ENCODE results near the gene CLDN7.

The CLDN7 gene

GRCh38 chr17:7219229-7219811, 43.0 kb downstream of the CLDN7 start:
- DNase-seq (ENCODE audit: low read depth): no peak

GRCh38 chr17:7218758-7219157, 43.5 kb downstream of the CLDN7 start:
- DNase-seq (ENCODE audit: low read depth): no peak

DNA sequence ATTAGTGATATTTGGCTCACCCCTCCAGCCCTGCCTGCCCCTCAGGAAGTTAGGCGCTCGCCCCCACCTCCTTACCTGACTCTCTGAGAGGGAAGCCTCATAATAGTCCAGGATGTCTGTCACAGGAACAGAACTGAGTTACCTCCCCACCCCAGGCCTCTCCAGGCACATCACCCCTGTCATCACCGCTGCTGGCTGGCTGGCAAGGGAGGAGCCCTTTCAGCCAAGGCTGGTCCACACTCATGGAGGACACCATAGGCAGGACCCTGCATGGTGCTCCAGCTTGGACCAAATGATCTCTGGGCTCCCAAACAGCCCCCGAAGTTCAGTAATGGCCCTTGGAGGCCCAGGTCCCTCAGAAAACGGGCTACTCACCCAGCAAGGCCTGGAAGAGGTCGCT, 44.1 kb downstream of the CLDN7 start:
- no peak for DNase-seq (ENCODE audit: low read depth)

GRCh38 chr17:7217113-7217987, 44.9 kb downstream of the CLDN7 start:
- DNase-seq (ENCODE audit: low read depth): no peak

DNA sequence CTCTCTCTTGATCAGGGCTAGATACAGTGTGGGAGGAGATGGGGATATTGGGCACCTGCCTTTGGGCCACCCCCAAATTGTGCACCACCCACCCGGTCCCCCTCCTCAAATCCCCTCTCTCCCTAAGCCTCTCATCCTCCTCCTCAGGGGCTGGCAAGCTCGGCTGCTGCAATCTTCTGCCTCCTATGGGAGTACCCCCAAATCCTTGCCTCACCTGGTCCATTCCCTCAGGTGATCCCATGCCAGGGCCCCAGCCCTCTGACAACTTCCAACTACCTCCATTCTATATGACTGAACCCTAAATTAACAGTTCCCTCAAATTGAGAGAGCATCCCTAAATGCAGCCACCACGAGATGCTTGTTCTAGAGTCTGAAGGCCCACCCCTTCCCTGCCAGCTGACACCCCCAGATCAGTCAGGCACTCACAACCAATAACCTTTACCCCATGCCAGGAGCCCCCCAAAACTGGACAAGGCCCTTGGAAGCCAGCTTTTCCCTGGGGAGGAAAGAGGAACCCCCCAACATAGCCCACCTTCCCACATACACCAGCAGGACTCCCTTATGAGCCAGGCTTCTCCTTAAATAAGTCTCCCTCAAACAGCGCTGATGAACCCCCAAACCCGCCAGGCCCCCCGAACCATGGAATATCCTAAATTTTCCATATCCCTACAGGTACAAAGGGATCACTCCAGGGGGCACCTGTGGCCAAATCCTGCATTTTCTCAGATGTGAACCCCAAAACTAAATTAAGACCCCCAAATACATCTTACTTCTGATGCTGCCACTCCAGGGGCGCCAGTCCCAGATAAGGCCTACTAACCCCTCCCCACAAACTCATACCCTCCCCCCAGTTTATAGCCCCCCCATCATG, 45.8 kb downstream of the CLDN7 start:
- no peak for DNase-seq (ENCODE audit: low read depth)

DNA sequence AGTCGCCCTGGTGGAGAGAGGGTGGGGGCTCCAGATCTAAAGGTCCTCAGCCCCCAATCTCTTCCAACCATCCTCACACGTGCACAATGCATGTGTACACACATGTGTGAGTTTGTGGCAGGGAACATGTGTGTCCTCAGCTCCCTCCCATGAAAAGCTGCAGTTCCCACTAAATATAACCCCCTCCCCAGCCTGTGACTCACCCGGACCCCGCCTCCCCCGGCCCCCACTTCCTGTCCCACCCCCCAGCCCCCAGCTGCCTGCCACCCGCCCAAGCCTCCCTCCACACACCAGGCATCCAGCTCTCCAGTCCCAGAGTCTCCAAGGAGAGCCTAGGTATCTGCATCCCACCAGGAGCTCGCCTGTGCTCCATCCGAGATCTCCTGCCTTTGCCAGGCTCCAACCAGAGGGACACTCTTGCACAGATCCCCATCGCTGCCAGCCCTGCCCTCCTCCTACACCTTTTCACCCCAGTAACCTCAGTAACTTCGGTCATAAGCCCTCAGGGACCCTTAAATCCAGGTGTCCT, 46.6 kb downstream of the CLDN7 start:
- DNase-seq (ENCODE audit: low read depth): no peak

- no peak for DNase-seq (ENCODE audit: low read depth)
These were observed 47.1 kb downstream of the CLDN7 start for GRCh38 chr17:7215136-7215638.

DNA sequence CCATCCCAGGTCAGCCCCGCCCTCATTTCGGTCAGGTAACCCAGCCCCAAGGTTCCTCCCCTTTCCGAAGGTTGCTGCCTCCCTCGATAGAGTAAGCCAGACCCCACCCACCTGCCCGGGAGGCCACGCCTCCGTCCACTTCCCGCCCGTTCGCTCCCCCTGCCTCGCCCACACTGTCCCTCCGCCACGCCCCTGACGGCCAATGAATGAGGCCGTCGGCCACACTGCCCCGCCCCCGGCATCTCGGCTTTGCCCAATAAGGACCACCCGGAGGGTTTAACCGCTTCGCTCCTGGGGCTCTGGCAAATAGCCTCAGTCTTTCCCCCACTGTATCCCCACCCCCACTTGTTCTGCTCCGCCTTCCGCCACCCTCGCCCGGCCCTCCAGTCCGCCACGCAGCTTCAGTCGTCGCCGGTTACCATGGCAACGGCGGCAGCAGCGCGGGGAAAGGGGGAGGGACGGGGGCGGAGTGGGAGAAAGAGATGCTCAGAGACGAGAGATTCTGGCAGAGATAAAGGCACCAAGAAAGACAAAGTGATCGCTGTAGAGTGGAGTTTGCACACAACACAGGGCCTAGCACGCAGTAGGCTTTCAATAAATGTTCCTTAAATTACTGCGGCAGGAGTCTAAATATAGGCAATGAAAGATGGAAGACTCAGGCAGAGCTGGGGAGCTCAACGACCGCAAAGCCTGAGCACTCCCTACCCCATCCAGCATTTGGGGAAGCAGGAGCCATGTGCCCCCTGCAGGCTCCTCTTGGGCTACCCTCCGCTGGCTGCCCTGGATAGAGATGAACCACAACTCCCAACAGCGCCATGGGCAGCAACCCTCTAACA, 47.8 kb downstream of the CLDN7 start:
- peak; percentile 100 for DNase-seq (ENCODE audit: low read depth)

- DNase-seq (ENCODE audit: low read depth): peak; percentile 28
These were observed 48.4 kb downstream of the CLDN7 start for GRCh38 chr17:7213895-7214299.

DNA sequence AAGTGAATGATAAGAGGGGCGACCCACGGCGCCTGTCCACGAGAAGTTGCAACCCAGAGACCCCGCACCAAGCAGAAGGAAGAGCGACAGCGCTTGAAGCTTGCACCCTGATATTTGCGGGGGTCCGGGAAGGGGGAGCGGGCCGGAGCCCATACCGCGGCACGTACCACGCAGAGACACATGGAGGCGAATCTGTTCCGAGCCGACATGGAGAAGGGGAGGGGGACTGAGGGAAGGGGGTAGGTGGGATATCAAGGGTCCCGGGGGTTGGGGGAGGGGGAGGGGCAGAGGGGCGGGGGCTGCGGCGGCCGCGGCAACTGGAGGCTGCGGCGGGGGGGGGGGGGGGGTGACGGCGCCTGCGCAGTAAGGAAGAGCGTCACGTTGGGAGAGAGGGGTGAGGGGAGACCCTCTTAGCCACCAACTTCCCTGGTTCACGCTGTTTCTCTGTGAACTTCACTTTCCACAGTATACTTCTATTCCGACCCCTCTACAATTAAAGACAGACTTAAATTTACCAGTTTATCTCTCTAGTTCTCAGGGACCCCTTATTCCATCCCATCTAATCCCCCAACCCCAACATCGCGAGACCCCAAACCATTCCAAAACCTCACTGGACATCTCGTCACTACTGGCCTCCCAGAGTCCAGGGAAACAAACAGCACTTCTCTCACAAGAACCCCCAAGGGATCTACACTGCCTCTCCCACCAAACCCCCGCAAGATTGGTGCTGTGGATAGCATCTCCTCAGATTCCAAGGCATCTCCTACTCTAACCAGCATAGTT, 50.6 kb downstream of the CLDN7 start:
- no peak for DNase-seq (ENCODE audit: low read depth)

Measured in stimulated activated CD8-positive, alpha-beta memory T cell treated with anti-CD3 and anti-CD28 coated beads, Interleukin-7, amount 100 ng/mL, for 24 hours (primary cell).